ENCODE data around the gene PLA2G2C.
A peak's percentile ranks its signal among the peaks of the same experiment; 100 is the strongest.

PLA2G2C gene

GRCh38 chr1:20158358-20159070, 27.8 kb downstream of the PLA2G2C start:
- Histone ChIP-seq H3K36me3 (no peaks in the 10 kb centered on the region), H3K4me1 (ENCODE audit: control insufficient read depth in 1 of 2, insufficient read depth in 1 of 2, low read depth in 1 of 2, low read length in 1 of 2) (no peaks in the 10 kb centered on the region), H3K27ac (no peak overlapping the region), H3K9me3 (peaks cover 33% of the 10 kb centered on the region), H3K27me3 (no peaks in the 10 kb centered on the region), H3K4me3 (ENCODE audit: low read depth in 1 of 2, low read length in 1 of 2) (no peak overlapping the region)
- no peak for TF ChIP-seq CTCF (IDR thresholded peaks at IDR 0.05)

- Histone ChIP-seq H3K9me3 (peaks cover 7% of the 10 kb centered on the region), H3K27me3 (peaks cover 6% of the 10 kb centered on the region), H3K4me1 (ENCODE audit: control insufficient read depth in 1 of 2, insufficient read depth in 1 of 2, low read depth in 1 of 2, low read length in 1 of 2) (peaks cover 0 to 3% of the 10 kb centered on the region in 2 experiments), H3K27ac (no peak overlapping the region), H3K36me3 (no peaks in the 10 kb centered on the region), H3K4me3 (ENCODE audit: low read depth in 1 of 2, low read length in 1 of 2) (no peak overlapping the region)
- TF ChIP-seq CTCF (IDR thresholded peaks at IDR 0.05), result no peak
These were observed 32.0 kb downstream of the PLA2G2C start for GRCh38 chr1:20154301-20154831.

- peaks cover 0 to 3% of the 10 kb centered on the region in 2 experiments for H3K4me1 ChIP-seq (ENCODE audit: control insufficient read depth in 1 of 2, insufficient read depth in 1 of 2, low read depth in 1 of 2, low read length in 1 of 2)
- H3K27ac ChIP-seq, result no peak overlapping the region
- H3K4me3 ChIP-seq (ENCODE audit: low read depth in 1 of 2, low read length in 1 of 2), result no peak overlapping the region
- H3K9me3 ChIP-seq, result no peaks in the 10 kb centered on the region
- no peak for TF ChIP-seq CTCF (IDR thresholded peaks at IDR 0.05)
- H3K27me3 ChIP-seq, result peaks cover 6% of the 10 kb centered on the region
- no peaks in the 10 kb centered on the region for H3K36me3 ChIP-seq
These were observed 33.3 kb downstream of the PLA2G2C start for GRCh38 chr1:20153000-20153418.

- Histone ChIP-seq H3K36me3 (no peaks in the 10 kb centered on the region), H3K4me1 (ENCODE audit: control insufficient read depth in 1 of 2, insufficient read depth in 1 of 2, low read depth in 1 of 2, low read length in 1 of 2) (peaks cover 0 to 3% of the 10 kb centered on the region in 2 experiments), H3K27me3 (peaks cover 6% of the 10 kb centered on the region), H3K27ac (no peak overlapping the region), H3K4me3 (ENCODE audit: low read depth in 1 of 2, low read length in 1 of 2) (no peak overlapping the region), H3K9me3 (no peaks in the 10 kb centered on the region)
- no peak for TF ChIP-seq CTCF (IDR thresholded peaks at IDR 0.05)
These were observed 33.8 kb downstream of the PLA2G2C start for GRCh38 chr1:20152599-20152930.

- Histone ChIP-seq H3K4me1 (ENCODE audit: control insufficient read depth in 1 of 2, insufficient read depth in 1 of 2, low read depth in 1 of 2, low read length in 1 of 2) (peaks cover 0 to 3% of the 10 kb centered on the region in 2 experiments), H3K9me3 (no peaks in the 10 kb centered on the region), H3K27me3 (peaks cover 6% of the 10 kb centered on the region), H3K27ac (no peak overlapping the region), H3K36me3 (no peaks in the 10 kb centered on the region), H3K4me3 (ENCODE audit: low read depth in 1 of 2, low read length in 1 of 2) (no peak overlapping the region)
- peak; percentile 58 for TF ChIP-seq CTCF (IDR thresholded peaks at IDR 0.05)
These were observed 34.3 kb downstream of the PLA2G2C start for GRCh38 chr1:20151906-20152598.
